Measurements from ENCODE around the gene RARRES1.

DNA sequence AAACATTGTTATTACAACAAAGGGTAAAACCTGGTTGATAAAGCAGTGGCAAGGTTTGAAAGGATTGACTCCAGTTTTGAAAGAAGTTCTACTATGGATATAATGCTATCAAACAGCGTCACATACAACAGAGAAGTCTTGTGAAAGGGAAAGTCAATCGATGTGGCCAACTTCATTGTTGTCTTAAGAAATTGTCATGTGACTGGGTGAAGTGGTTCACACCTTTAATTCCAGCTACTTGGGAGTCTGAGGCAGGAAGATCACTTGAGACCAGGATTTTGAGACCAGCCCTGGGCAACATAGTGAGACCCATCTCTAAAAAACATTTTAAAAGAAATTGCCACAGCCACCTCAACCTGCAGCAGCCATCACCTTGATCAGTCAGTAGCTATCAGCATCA is 53.6 kb downstream of the RARRES1 start:
- TF ChIP-seq, protein P1, sequence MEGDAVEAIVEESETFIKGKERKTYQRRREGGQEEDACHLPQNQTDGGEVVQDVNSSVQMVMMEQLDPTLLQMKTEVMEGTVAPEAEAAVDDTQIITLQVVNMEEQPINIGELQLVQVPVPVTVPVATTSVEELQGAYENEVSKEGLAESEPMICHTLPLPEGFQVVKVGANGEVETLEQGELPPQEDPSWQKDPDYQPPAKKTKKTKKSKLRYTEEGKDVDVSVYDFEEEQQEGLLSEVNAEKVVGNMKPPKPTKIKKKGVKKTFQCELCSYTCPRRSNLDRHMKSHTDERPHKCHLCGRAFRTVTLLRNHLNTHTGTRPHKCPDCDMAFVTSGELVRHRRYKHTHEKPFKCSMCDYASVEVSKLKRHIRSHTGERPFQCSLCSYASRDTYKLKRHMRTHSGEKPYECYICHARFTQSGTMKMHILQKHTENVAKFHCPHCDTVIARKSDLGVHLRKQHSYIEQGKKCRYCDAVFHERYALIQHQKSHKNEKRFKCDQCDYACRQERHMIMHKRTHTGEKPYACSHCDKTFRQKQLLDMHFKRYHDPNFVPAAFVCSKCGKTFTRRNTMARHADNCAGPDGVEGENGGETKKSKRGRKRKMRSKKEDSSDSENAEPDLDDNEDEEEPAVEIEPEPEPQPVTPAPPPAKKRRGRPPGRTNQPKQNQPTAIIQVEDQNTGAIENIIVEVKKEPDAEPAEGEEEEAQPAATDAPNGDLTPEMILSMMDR (IDR thresholded peaks at IDR 0.05), result no peak
- no peak for TF ChIP-seq POLR2A (IDR thresholded peaks at IDR 0.05)
- no peak for TF ChIP-seq EP300 (IDR thresholded peaks at IDR 0.05)
- TF ChIP-seq POLR2AphosphoS5 (IDR thresholded peaks at IDR 0.05), result no peak

All from sigmoid colon (tissue), 4 donors.